Muscle of leg (tissue), 11 donors: ENCODE measurements around the gene ZNF33B. TPM values are rescaled to one million over a fixed set of nuclear protein-coding genes. Genes with fewer than 3 reads are reported as not detected.

ENCODE experiments used
- DNase-seq: peaks from one replicate; pipeline ENCODE4 v3.0.0; 2013
- H3K27ac ChIP-seq: one replicate; pipeline ENCODE4 v1.5.1; 2013; ENCODE audit warnings: mild to moderate bottlenecking, low read length, control low read depth
- H3K27me3 ChIP-seq: one replicate; pipeline ENCODE4 v1.6.1; 2013; ENCODE audit warnings: low read length; ENCODE audit not compliant: control insufficient read depth, insufficient read depth
- H3K36me3 ChIP-seq: one replicate; pipeline ENCODE4 v1.6.1; 2013; ENCODE audit warnings: low read length; ENCODE audit not compliant: control insufficient read depth, insufficient read depth
- H3K4me1 ChIP-seq: one replicate; pipeline ENCODE4 v1.6.1; 2013; ENCODE audit warnings: low read length; ENCODE audit not compliant: control insufficient read depth, insufficient read depth
- H3K4me3 ChIP-seq: one replicate; pipeline ENCODE4 v1.5.1; 2013; ENCODE audit warnings: low read length, control low read depth
- H3K9me3 ChIP-seq: replicated peaks from 2 replicates; pipeline ENCODE4 v1.6.1; 2013; ENCODE audit warnings: low read depth, low read length; ENCODE audit not compliant: control insufficient read depth
- WGBS: methylation state at CpG from one replicate; pipeline ENCODE4 v1.1.5; 2013; ENCODE audit warnings: missing lambda C conversion rate; ENCODE audit not compliant: insufficient coverage; 5-methylcytosine and 5-hydroxymethylcytosine counted together
- polyA plus RNA-seq, 8 donors: library from polyadenylated mRNA; unstranded; fragments of 120-200 nt; gene quantifications; one replicate each; pipeline versions ENCODE4 v1.2.1 to v1.2.3, GENCODE V29; 2013; ENCODE audit warnings: inconsistent platforms in 1 of 8, low replicate concordance in 1 of 8; ENCODE audit not compliant: insufficient read length in 8 of 8, insufficient read depth in 1 of 8
- total RNA-seq: library from RNA; stranded (reverse); fragments of 120-200 nt; gene quantifications from one replicate; pipeline ENCODE4 v1.2.4, GENCODE V29; 2013

ZNF33B gene
- total and polyA plus RNA-seq, 9 donors = 11.7 to 17.1 (median 13.7) TPM

DNA sequence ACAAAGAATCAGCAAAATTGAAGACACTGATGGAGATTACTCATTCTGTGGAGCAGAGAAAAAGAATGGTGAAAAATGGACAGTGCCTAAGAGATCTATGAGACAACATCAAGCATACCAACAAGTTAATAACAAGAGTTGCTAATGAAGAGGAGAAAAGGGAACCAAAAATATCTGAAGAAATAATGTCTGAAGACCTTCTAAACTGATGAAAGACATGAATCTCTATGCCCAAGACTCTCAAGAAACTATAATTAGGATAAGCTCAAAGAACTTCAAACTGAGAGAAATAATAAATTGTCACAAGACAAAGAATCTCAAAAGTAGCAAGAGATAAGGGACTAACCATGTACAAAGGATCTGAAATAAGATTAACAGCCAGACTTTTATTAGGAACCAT is 93.4 kb downstream of the ZNF33B start:
- Histone ChIP-seq H3K4me1 (no peaks in the 10 kb centered on the region), H3K27ac (no peak overlapping the region), H3K27me3 (no peaks in the 10 kb centered on the region), H3K36me3 (no peaks in the 10 kb centered on the region), H3K4me3 (no peak overlapping the region), H3K9me3 (peaks cover 12% of the 10 kb centered on the region)
- DNase-seq = no peak

DNA sequence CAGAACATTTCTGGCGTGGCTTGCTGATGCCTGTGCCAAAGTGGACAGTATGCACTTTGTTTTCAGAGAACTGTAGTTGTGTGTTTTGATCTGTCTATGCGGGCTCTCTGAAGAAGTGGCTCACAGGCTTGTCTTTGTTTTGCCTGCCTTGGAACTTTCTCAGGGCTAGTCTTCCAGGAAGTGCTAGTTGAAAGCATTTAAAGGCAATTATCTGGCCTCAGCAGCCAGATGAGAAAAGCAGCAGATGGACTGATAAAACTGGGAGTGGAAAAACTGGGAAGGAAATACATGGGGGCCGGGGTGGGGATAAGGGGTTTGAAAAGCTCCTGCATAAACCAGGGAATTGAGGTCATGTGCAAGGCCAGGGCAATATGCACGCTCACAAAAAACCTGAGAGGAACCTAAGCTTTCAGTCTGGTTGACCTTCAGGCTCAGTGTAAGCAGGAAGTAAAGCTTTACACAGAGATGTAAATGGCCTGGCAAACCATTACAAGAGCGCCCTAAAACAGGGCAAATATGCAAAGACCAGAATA is 94.5 kb downstream of the ZNF33B start:
- peaks cover 2% of the 10 kb centered on the region for H3K36me3 ChIP-seq
- H3K27ac ChIP-seq = no peak overlapping the region
- H3K4me1 ChIP-seq = no peaks in the 10 kb centered on the region
- WGBS = 91% methylated on average over 3 of the region's 5 CpGs
- H3K27me3 ChIP-seq = no peaks in the 10 kb centered on the region
- DNase-seq = no peak
- H3K4me3 ChIP-seq = no peak overlapping the region
- H3K9me3 ChIP-seq = peaks cover 21% of the 10 kb centered on the region

Other genes starting within 250 kb of the ZNF33B start
- 14.3 TPM for gene BMS1, start 144.2 kb upstream of the ZNF33B start, total RNA-seq
- 10 to 100 TPM; 12.7 to 17.8 (median 15.2) TPM for gene BMS1, start 144.2 kb upstream of the ZNF33B start, polyA plus RNA-seq